ENCODE results near the gene KBTBD8.

Gene KBTBD8

GRCh38 chr3:67016522-67017080, 18.5 kb downstream of the KBTBD8 start:
- ATAC-seq, result no peak
- TF ChIP-seq CREB5 (CRISPR knock-in tag; IDR thresholded peaks at IDR 0.05; ENCODE audit: low read depth) (no peak), ZNF565 (CRISPR knock-in tag; conservative IDR thresholded peaks at IDR 0.05; ENCODE audit: low read depth) (no peak), BACH2 (CRISPR knock-in tag; IDR thresholded peaks at IDR 0.05; ENCODE audit: borderline replicate concordance) (no peak)

- ATAC-seq, result no peak
- no peak for TF ChIP-seq TSHZ2 (CRISPR knock-in tag; IDR thresholded peaks at IDR 0.05)
- no peak for TF ChIP-seq PPARA (CRISPR knock-in tag; IDR thresholded peaks at IDR 0.05; ENCODE audit: borderline replicate concordance)
- no peak for TF ChIP-seq ZFP30 (CRISPR knock-in tag; IDR thresholded peaks at IDR 0.05)
- no peak for TF ChIP-seq ESRRG (CRISPR knock-in tag; IDR thresholded peaks at IDR 0.05)
- no peak for TF ChIP-seq ZNF70 (CRISPR knock-in tag; IDR thresholded peaks at IDR 0.05)
- TF ChIP-seq TOX (CRISPR knock-in tag; IDR thresholded peaks at IDR 0.05; ENCODE audit: borderline replicate concordance), result no peak
- no peak for TF ChIP-seq OSR1 (CRISPR knock-in tag; IDR thresholded peaks at IDR 0.05)
- TF ChIP-seq GLIS3 (CRISPR knock-in tag; IDR thresholded peaks at IDR 0.05), result no peak
- TF ChIP-seq RARB (CRISPR knock-in tag; IDR thresholded peaks at IDR 0.05), result no peak
- no peak for TF ChIP-seq ZNF565 (CRISPR knock-in tag; conservative IDR thresholded peaks at IDR 0.05; ENCODE audit: low read depth)
- no peak for TF ChIP-seq POU6F1 (CRISPR knock-in tag; IDR thresholded peaks at IDR 0.05; ENCODE audit: borderline replicate concordance, low read depth)
- TF ChIP-seq SNAI2 (CRISPR knock-in tag; IDR thresholded peaks at IDR 0.05), result no peak
- TF ChIP-seq CSRNP3 (CRISPR knock-in tag; IDR thresholded peaks at IDR 0.05), result no peak
- TF ChIP-seq BACH2 (CRISPR knock-in tag; IDR thresholded peaks at IDR 0.05; ENCODE audit: borderline replicate concordance), result no peak
- no peak for TF ChIP-seq ZNF8 (CRISPR knock-in tag; IDR thresholded peaks at IDR 0.05)
Measured at GRCh38 chr3:67017211-67017610, 19.1 kb downstream of the KBTBD8 start.

- ATAC-seq, result no peak
- TF ChIP-seq GLIS3 (CRISPR knock-in tag; IDR thresholded peaks at IDR 0.05) (no peak), ZNF70 (CRISPR knock-in tag; IDR thresholded peaks at IDR 0.05) (no peak), PATZ1 (CRISPR knock-in tag; IDR thresholded peaks at IDR 0.05; ENCODE audit: borderline replicate concordance) (no peak), ZNF565 (CRISPR knock-in tag; conservative IDR thresholded peaks at IDR 0.05; ENCODE audit: low read depth) (no peak), TCF4 (CRISPR knock-in tag; IDR thresholded peaks at IDR 0.05; ENCODE audit: borderline replicate concordance) (no peak), ZC3H10 (CRISPR knock-in tag; IDR thresholded peaks at IDR 0.05) (no peak), ZFP3 (CRISPR knock-in tag; IDR thresholded peaks at IDR 0.05) (no peak), CREB5 (CRISPR knock-in tag; IDR thresholded peaks at IDR 0.05; ENCODE audit: low read depth) (no peak), ZFP30 (CRISPR knock-in tag; IDR thresholded peaks at IDR 0.05) (no peak), RARB (CRISPR knock-in tag; IDR thresholded peaks at IDR 0.05) (no peak), ISL1 (CRISPR knock-in tag; IDR thresholded peaks at IDR 0.05) (no peak)
Measured at GRCh38 chr3:67018105-67018788, 20.1 kb downstream of the KBTBD8 start.

Measured in SK-N-SH treated with all-trans-retinoic acid at 6 μM for 48 hours (cell line).